Pancreas (tissue), 10 donors: Measurements from ENCODE around the gene GNAT2. TPM values are rescaled to one million over a fixed set of nuclear protein-coding genes. Genes with fewer than 3 reads are reported as not detected.
"Not testable (repeated sequence)": the region's sequence is repeated elsewhere in the genome, so short reads cannot be mapped to it uniquely, and the experiment has no call there.

Experiments
- ATAC-seq, 4 donors: fragments of 200-7000 bp; cut with Tn5 transposase; one replicate each; pipeline versions ENCODE4 v1.8.0 to v1.9.1; 2020; ENCODE audit warnings: mild to moderate bottlenecking in 4 of 4, moderate library complexity in 4 of 4
- DNase-seq, 6 donors: peaks; one replicate each; pipeline ENCODE4 v3.0.0-alpha.2; 2020
- FAIRE-seq: peaks from 2 replicates; lab custom pipeline; 2012; peaks lifted over from hg19 to GRCh38; lab: Jason Lieb, UNC
- H3K27ac ChIP-seq, 4 donors: fragments of 200-600 bp; sonication (generic); 1 replicate in 3 of 4; 2 replicates in 1 of 4; pipeline versions ENCODE4 v1.5.0 to v1.8.0; 2020
- H3K27me3 ChIP-seq, 4 donors: fragments of 200-600 bp; one replicate each; pipeline ENCODE4 v1.8.0; 2021
- H3K36me3 ChIP-seq, 3 donors: fragments of 200-600 bp; sonication (generic) in 1 of 3; one replicate each; pipeline versions ENCODE4 v1.5.0 to v1.8.0; 2020 to 2021
- H3K4me1 ChIP-seq, 3 donors: fragments of 200-600 bp; one replicate each; pipeline ENCODE4 v1.8.0; 2021
- H3K4me3 ChIP-seq, 4 donors: fragments of 200-600 bp; sonication (generic) in 2 of 4; one replicate each; pipeline versions ENCODE4 v1.5.0 to v1.8.0; 2020 to 2021
- H3K9me3 ChIP-seq, 4 donors: fragments of 200-600 bp; one replicate each; pipeline ENCODE4 v1.8.0; 2021
- WGBS, 2 donors: extraction: QIAGEN DNeasy Blood & Tissue Kit; methylation state at CpG; one replicate each; pipeline ENCODE4 v1.1.7; 2013; 5-methylcytosine and 5-hydroxymethylcytosine counted together
- intact Hi-C, 3 donors: fragments of 100-400 bp; cut with DNase I; formaldehyde crosslinking; loops; one replicate each; pipeline versions ENCODE4 v1.11.1 to v1.14.2; 2022
- polyA plus RNA-seq, 2 donors: library from polyadenylated mRNA; stranded (reverse); fragments of 200-250 nt; gene quantifications; one replicate each; pipeline ENCODE4 v1.2.3, GENCODE V29; 2013
- total RNA-seq, 6 donors: library from RNA; stranded (reverse); fragmentation: NEBNext Ultra II Directional in 4 of 6; extraction: Animal tissue kit (Norgen Biotek cat#: 25700) in 4 of 6; gene quantifications; one replicate each; pipeline versions ENCODE4 v1.2.1 to v1.2.4, GENCODE V29; 2021 to 2023
- TF ChIP-seq, protein P1 (sequence below), 4 donors: fragments of 200-600 bp; sonication (generic) in 3 of 4; IDR thresholded peaks; one replicate each; pipeline versions ENCODE4 v1.5.0 to v1.8.0; 2021; ENCODE audit warnings: antibody characterized with exemption in 4 of 4
- donor health status: healthy with polysubstance abuse.
- donor health status: DM: no; HTN: no; CAD: no; lungs with moderate emphysema.
- donor health status: DM: no; HTN: no; CAD: no.
- donor health status: control.
- donor health status: control.
- donor health status: Bipolar disorder and iron deficiency.
- donor health status: DM: yes; HTN: yes; CAD: no.
- donor health status: DM: no; HTN: no; CAD: no.
- donor health status: DM: no; HTN: no; CAD: no.
- donor health status: DM: yes; HTN: yes; CAD: no.

GNAT2 gene
- total and polyA plus RNA-seq, 8 donors = 0.60 to 0.82 TPM; not detected in 6

DNA sequence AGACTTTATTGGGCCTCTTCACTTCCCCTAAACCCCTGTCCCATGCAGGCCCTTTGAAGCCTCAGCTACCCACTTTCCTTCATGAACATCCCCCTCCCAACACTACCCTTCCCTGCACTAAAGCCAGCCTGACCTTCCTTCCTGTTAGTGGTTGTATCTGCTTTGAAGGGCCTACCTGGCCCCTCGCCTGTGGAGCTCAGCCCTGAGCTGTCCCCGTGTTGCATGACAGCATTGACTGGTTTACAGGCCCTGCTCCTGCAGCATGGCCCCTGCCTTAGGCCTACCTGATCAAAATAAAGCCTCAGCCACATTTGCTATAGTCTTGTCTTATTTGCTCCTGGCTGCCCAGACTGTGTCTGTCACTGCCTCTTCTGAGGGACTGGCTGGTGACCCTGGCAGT is 42.0 kb upstream of the GNAT2 start:
- Histone ChIP-seq H3K4me1 (peaks cover 7 to 15% (median 10%) of the 10 kb centered on the region in 3 donors), H3K27me3 (no peaks in the 10 kb centered on the region), H3K36me3 (no peaks in the 10 kb centered on the region), H3K9me3 (no peaks in the 10 kb centered on the region), H3K27ac (no peak overlapping the region), H3K4me3 (no peak overlapping the region)
- TF ChIP-seq, protein P1, sequence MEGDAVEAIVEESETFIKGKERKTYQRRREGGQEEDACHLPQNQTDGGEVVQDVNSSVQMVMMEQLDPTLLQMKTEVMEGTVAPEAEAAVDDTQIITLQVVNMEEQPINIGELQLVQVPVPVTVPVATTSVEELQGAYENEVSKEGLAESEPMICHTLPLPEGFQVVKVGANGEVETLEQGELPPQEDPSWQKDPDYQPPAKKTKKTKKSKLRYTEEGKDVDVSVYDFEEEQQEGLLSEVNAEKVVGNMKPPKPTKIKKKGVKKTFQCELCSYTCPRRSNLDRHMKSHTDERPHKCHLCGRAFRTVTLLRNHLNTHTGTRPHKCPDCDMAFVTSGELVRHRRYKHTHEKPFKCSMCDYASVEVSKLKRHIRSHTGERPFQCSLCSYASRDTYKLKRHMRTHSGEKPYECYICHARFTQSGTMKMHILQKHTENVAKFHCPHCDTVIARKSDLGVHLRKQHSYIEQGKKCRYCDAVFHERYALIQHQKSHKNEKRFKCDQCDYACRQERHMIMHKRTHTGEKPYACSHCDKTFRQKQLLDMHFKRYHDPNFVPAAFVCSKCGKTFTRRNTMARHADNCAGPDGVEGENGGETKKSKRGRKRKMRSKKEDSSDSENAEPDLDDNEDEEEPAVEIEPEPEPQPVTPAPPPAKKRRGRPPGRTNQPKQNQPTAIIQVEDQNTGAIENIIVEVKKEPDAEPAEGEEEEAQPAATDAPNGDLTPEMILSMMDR (IDR thresholded peaks at IDR 0.05) = no peak
- FAIRE-seq (no peak), DNase-seq (peak in 1 of 6 donors; percentile 35), ATAC-seq (no peak)
- WGBS, 2 donors = 70 to 85% methylated on average over 2 of the region's 2 CpGs
- intact Hi-C loops = no loop called here

DNA sequence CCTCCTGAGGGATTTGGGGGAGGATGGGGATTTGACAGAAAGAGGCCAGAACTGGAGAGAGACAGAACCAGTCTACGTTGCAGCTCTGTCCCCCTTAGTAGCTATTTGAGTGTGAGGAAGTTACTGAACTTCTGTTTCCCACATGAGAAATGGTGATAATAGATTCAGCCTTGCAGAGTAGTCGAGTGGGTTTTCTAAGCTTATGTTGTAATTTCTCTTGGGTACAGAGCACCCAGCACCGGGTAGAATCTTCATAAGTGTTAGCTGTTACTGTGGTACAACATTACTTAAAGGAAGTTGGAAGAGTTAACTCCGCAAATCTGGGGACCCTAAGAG is 41.2 kb upstream of the GNAT2 start:
- 43 to 70% methylated on average over 3 of the region's 4 CpGs for WGBS, 2 donors
- Histone ChIP-seq H3K4me1 (peaks cover 7 to 15% (median 10%) of the 10 kb centered on the region in 3 donors), H3K27ac (peak overlapping the region in 1 of 4 donors; percentile 69)
- DNase-seq, H3K27me3 ChIP-seq, intact Hi-C loops, H3K9me3 ChIP-seq, FAIRE-seq, ATAC-seq, H3K4me3 ChIP-seq, H3K36me3 ChIP-seq: not testable (repeated sequence)

DNA sequence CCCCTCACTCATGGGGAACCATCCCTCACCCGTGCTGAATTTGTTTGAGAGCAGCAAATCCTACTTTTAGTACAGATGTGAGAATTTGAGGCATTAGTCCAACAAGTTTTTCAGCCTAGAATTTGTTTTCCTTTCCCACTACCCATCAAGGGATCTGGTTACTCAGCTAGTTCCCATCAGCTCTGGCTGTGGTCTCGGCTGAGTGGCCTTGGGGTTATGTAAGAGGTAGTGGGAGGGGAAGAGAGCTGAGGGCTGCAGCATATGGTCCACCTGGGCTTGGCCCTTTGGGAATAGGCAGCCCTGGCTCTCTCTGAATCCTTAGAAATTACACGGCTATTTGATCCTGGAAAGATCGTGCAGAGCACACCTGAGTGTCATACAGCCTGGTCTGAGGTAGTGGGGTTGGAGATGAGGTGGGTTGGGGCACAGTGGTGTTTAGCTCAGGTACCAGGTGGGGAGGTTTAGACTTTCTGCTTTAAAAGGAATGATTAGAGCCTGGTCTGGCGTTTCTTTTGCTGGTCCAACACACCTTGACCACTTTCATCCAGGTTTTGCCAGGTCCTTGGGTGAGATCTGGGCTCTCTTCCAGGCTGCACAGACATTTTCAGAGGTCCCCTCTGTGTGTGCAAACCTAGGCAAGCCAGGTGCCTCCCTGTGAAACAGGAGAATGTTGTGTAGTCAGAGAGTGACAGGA is 40.7 kb upstream of the GNAT2 start:
- intact Hi-C loops = no loop called here
- no peaks in the 10 kb centered on the region for H3K27me3 ChIP-seq

DNA sequence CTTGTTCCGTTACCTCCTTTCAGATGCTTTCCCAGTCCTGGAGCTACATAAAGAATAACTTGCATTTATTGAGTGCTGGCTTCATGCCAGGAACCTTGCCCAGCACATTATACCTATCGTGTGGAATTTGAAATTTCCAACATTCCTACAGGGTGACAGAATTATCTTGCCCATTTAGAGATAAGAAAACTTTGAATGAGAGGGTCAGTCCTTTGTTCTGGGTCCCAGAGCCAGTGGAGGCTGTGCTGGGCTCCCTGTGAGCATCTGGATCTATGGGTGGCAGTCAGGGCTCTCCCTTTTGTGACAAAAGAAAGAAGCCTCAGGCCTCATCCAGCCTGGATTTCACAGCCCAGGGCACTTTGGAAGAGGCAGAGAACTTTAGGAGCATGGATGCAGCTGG is 39.7 kb upstream of the GNAT2 start:
- FAIRE-seq (no peak), DNase-seq (peak in 1 of 6 donors; percentile 48), ATAC-seq (peak in 3 of 4 donors; percentile 35 to 52 (median 39))
- Histone ChIP-seq H3K36me3 (no peaks in the 10 kb centered on the region), H3K4me3 (no peak overlapping the region), H3K27me3 (no peaks in the 10 kb centered on the region), H3K4me1 (peaks cover 10 to 21% (median 12%) of the 10 kb centered on the region in 3 donors), H3K27ac (peak overlapping the region; percentile 13 to 69 (median 43)), H3K9me3 (no peaks in the 10 kb centered on the region)
- intact Hi-C loops = no loop called here
- 36 to 47% methylated on average over 2 of the region's 2 CpGs for WGBS, 2 donors
- TF ChIP-seq, protein P1 (IDR thresholded peaks at IDR 0.05) = no peak

More for the DNA sequence above, 40.7 kb upstream of the GNAT2 start:
- Histone ChIP-seq H3K36me3 (no peaks in the 10 kb centered on the region), H3K4me3 (no peak overlapping the region), H3K27ac (peak overlapping the region; percentile 13 to 69 (median 43)), H3K4me1 (peaks cover 10 to 17% (median 10%) of the 10 kb centered on the region in 3 donors), H3K9me3 (no peaks in the 10 kb centered on the region)
- 12 to 13% methylated on average over 5 of the region's 5 CpGs for WGBS, 2 donors
- TF ChIP-seq, protein P1 (IDR thresholded peaks at IDR 0.05) = no peak
- DNase-seq (peak in 5 of 6 donors; percentile 59 to 83 (median 69)), FAIRE-seq (no peak), ATAC-seq (peak; percentile 54 to 74 (median 68))

DNA sequence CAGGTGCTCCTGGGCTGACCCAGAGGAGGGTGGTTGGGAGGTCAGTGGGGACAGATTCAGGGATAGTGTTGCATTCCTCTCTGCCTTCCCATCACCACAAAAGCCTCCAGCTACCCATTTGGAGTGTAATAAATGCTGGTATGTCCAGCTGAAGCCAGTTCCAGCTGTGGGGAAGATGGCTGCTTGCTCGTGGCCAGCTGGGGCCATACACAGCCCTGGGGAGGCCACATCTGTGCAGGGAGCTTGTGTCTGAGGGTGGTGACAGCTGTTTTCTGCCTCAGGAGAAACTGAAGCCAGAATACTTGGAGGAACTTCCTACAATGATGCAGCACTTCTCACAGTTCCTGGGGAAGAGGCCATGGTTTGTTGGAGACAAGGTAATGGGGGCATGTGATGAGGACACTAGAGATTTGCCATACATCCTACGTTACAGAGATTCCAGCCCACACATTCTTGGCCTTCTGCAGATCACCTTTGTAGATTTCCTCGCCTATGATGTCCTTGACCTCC is 39.2 kb upstream of the GNAT2 start:
- Histone ChIP-seq H3K27me3 (no peaks in the 10 kb centered on the region), H3K9me3 (no peaks in the 10 kb centered on the region), H3K36me3 (no peaks in the 10 kb centered on the region), H3K4me3 (no peak overlapping the region), H3K4me1 (peaks cover 10 to 21% (median 12%) of the 10 kb centered on the region in 3 donors), H3K27ac (peak overlapping the region in 2 of 4 donors; percentile 22 to 36)
- intact Hi-C loops = no loop called here
- FAIRE-seq (no peak), DNase-seq (no peak), ATAC-seq (no peak)
- TF ChIP-seq, protein P1 (IDR thresholded peaks at IDR 0.05) = no peak
- WGBS, 2 donors = 21 to 30% methylated on average over 3 of the region's 3 CpGs
